ENCODE measurements around the gene CAB39. TPM values are rescaled to one million over a fixed set of nuclear protein-coding genes. Genes with fewer than 3 reads are reported as not detected.

Gene CAB39
- total RNA-seq, 1 donor from 2014 or later: 68.6 TPM

DNA sequence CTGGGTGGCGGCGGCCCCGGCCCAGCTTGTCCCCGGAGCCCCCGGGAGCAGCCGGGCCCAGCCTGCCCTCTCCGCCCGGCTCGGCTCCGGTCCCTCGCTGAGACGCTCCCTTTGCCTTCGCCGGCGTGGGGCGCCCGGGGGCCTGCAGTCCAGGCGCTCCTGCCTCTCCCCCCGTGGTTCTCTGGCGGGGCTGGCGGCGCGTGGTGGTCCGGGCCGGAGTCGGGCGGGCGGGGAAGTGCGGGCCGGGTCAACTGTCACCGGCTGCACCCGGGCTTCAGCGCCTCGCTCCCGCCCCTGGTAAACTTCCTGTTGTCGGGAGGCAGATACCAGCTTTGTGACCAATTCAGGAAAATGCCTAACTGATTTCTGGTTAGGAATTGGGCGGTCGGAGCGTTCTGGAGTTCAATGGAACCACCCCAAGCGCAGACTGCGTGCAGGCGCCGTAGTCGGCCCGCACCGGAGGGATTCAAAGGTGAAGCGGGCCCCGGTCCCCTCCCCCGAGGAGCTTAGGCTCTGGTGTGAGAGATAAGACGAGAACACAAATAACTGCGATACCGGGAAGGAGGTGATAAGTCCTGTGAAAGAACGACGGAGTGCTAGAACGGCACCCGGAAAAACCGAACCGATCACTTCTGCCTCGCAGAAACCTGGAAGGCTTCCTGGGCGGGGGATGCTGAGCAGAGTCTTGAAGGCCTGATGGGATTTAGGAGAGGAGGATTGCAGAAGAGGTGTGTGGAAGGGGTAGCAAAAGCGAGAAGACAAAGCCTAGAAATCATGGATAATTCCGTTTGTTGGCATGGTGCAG, 891 bp downstream of the CAB39 start:
- Mint-ChIP-seq H3K4me3 (peak overlapping the region; percentile 94), H3K4me1 (peaks cover 57% of the 10 kb centered on the region), H3K27ac (peak overlapping the region; percentile 90), H3K27me3 (no peaks in the 10 kb centered on the region), H3K9me3 (no peaks in the 10 kb centered on the region), H3K36me3 (ENCODE audit: low read depth) (peaks cover 22% of the 10 kb centered on the region)
- intact Hi-C loops (cut with micrococcal nuclease): loop anchor here (2.0 to 5.0 kb wide), 13 partner anchors 45 to 889 kb away; partner anchors contain the start of genes PSMD1 and SP140L
- DNase-seq (peak; percentile 42), ATAC-seq (ENCODE audit: low read depth) (peak; percentile 6)
- ChIA-PET POLR2A (interaction anchor here (0.6 to 3.2 kb wide), 15 partner anchors 9 to 496 kb away, joined by 3 to 27 read pairs (median 4); no protein-coding TSS in a partner anchor), CTCF (interaction anchor here (1.3 to 2.1 kb wide), 4 partner anchors 48 to 646 kb away, joined by 4 to 12 read pairs (median 6); no protein-coding TSS in a partner anchor)
- TF ChIP-seq, protein P1, sequence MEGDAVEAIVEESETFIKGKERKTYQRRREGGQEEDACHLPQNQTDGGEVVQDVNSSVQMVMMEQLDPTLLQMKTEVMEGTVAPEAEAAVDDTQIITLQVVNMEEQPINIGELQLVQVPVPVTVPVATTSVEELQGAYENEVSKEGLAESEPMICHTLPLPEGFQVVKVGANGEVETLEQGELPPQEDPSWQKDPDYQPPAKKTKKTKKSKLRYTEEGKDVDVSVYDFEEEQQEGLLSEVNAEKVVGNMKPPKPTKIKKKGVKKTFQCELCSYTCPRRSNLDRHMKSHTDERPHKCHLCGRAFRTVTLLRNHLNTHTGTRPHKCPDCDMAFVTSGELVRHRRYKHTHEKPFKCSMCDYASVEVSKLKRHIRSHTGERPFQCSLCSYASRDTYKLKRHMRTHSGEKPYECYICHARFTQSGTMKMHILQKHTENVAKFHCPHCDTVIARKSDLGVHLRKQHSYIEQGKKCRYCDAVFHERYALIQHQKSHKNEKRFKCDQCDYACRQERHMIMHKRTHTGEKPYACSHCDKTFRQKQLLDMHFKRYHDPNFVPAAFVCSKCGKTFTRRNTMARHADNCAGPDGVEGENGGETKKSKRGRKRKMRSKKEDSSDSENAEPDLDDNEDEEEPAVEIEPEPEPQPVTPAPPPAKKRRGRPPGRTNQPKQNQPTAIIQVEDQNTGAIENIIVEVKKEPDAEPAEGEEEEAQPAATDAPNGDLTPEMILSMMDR (IDR thresholded peaks at IDR 0.05): no peak

- TF ChIP-seq, protein P1 (IDR thresholded peaks at IDR 0.05): no peak
- DNase-seq (no peak), ATAC-seq (ENCODE audit: low read depth) (peak; percentile 14)
- ChIA-PET POLR2A (interaction anchor here (0.6 to 3.2 kb wide), 13 partner anchors 20 to 497 kb away, joined by 3 to 27 read pairs (median 4); no protein-coding TSS in a partner anchor), CTCF (interaction anchor here (0.9 to 2.1 kb wide), 5 partner anchors 48 to 646 kb away, joined by 3 to 12 read pairs (median 4); no protein-coding TSS in a partner anchor)
- H3K4me3 Mint-ChIP-seq: peak overlapping the region; percentile 94
- H3K4me1 Mint-ChIP-seq: peaks cover 60% of the 10 kb centered on the region
- intact Hi-C loops (cut with micrococcal nuclease): loop anchor here (5.0 kb wide), 5 partner anchors 48 to 888 kb away; no protein-coding TSS in a partner anchor
- peak overlapping the region; percentile 90 for H3K27ac Mint-ChIP-seq
- no peaks in the 10 kb centered on the region for H3K27me3 Mint-ChIP-seq
- H3K9me3 Mint-ChIP-seq: no peaks in the 10 kb centered on the region
- H3K36me3 Mint-ChIP-seq (ENCODE audit: low read depth): peaks cover 22% of the 10 kb centered on the region
Observed at GRCh38 chr2:230714136-230714480, 1.5 kb downstream of the CAB39 start.

DNA sequence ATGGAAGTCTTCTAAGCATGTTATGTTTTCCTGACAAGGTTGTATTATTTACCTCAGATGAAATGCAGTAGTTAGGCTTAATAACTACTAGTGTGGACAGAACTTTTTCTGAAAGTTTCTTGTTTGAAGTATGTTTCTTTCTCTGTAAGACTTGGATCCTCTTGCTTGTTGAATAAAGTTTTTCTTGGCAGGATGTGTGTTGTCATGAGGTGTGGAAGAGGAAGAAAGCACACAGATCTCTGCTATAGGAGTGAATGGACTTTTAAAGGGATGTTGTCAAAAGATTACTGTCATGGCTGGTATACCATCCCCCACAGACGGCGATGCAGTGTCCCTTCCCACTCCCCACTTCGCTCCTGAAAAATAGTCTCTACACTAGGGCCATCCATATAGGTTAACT, 2.6 kb downstream of the CAB39 start:
- Mint-ChIP-seq H3K4me1 (peaks cover 71% of the 10 kb centered on the region), H3K27ac (peak overlapping the region; percentile 70), H3K27me3 (no peaks in the 10 kb centered on the region), H3K9me3 (no peaks in the 10 kb centered on the region), H3K36me3 (ENCODE audit: low read depth) (peaks cover 22% of the 10 kb centered on the region), H3K4me3 (peak overlapping the region; percentile 42)
- ATAC-seq (ENCODE audit: low read depth) (no peak), DNase-seq (no peak)
- TF ChIP-seq, protein P1 (IDR thresholded peaks at IDR 0.05): no peak
- CTCF ChIA-PET: interaction anchor here (0.9 to 2.1 kb wide), 4 partner anchors 83 to 647 kb away, joined by 3 to 12 read pairs (median 4); no protein-coding TSS in a partner anchor
- POLR2A ChIA-PET: interaction anchor here (1.3 to 1.5 kb wide), 3 partner anchors 46 to 498 kb away, joined by 3 to 13 read pairs (median 4); no protein-coding TSS in a partner anchor
- intact Hi-C loops (cut with micrococcal nuclease): no loop called here

GRCh38 chr2:230716588-230716987, 3.9 kb downstream of the CAB39 start:
- Mint-ChIP-seq H3K27me3 (no peaks in the 10 kb centered on the region), H3K4me3 (no peak overlapping the region), H3K36me3 (ENCODE audit: low read depth) (peaks cover 27% of the 10 kb centered on the region), H3K9me3 (no peaks in the 10 kb centered on the region), H3K4me1 (peaks cover 77% of the 10 kb centered on the region), H3K27ac (no peak overlapping the region)
- intact Hi-C loops (cut with micrococcal nuclease): no loop called here
- TF ChIP-seq, protein P1 (IDR thresholded peaks at IDR 0.05): no peak
- CTCF ChIA-PET: no interaction called here
- POLR2A ChIA-PET: interaction anchor here (0.6 kb wide), 1 partner anchor 8 kb away, joined by 8 read pairs; no protein-coding TSS in a partner anchor
- DNase-seq (no peak), ATAC-seq (ENCODE audit: low read depth) (no peak)

- no peak for ATAC-seq (ENCODE audit: low read depth)
- CTCF ChIA-PET: no interaction called here
- no peak for DNase-seq
- Mint-ChIP-seq H3K4me3 (peak overlapping the region; percentile 32), H3K4me1 (peaks cover 79% of the 10 kb centered on the region), H3K27ac (peak overlapping the region; percentile 67), H3K36me3 (ENCODE audit: low read depth) (peaks cover 27% of the 10 kb centered on the region), H3K27me3 (no peaks in the 10 kb centered on the region), H3K9me3 (no peaks in the 10 kb centered on the region)
- POLR2A ChIA-PET: no interaction called here
- intact Hi-C loops (cut with micrococcal nuclease): no loop called here
- TF ChIP-seq, protein P1 (IDR thresholded peaks at IDR 0.05): no peak
Observed at GRCh38 chr2:230717600-230717999, 5.0 kb downstream of the CAB39 start.

All from activated B cell treated with CpG ODN at 0.5 μM for 24 hours (primary cell).